Fibroblast of the aortic adventitia (primary cell): Measurements from ENCODE around the gene LZTS3. TPM values are rescaled to one million over a fixed set of nuclear protein-coding genes. Genes with fewer than 3 reads are reported as not detected.
"Not testable (repeated sequence)": the region's sequence is repeated elsewhere in the genome, so short reads cannot be mapped to it uniquely, and the experiment has no call there.

Source experiments
- DNase-seq: peaks from one replicate; pipeline ENCODE4 v3.0.0-alpha.2; 2010; ENCODE audit warnings: low read depth
- H3K4me3 ChIP-seq: 2 replicates; pipeline ENCODE4 v1.5.1; 2011; ENCODE audit warnings: low read depth, mild to moderate bottlenecking, control low read depth, low read length, moderate library complexity
- CTCF ChIP-seq: IDR thresholded peaks from 2 replicates; pipeline ENCODE4 v1.5.1; 2011; ENCODE audit warnings: mild to moderate bottlenecking, low read length, control low read depth, inconsistent platforms; ENCODE audit not compliant: insufficient read depth
- total RNA-seq: library from RNA; depleted of rRNA; stranded (reverse); fragments of >200 nt; gene quantifications from 2 replicates; pipeline ENCODE4 v1.2.3, GENCODE V29; 2012; ENCODE audit warnings: low replicate concordance

Gene LZTS3
- total RNA-seq, 1 donor: 3.6 TPM

GRCh38 chr20:3130051-3130600 lies 43.2 kb downstream of the LZTS3 start:
- no peak for DNase-seq
- H3K4me3 ChIP-seq: no peak overlapping the region
- no peak for TF ChIP-seq CTCF

GRCh38 chr20:3129094-3129493 lies 44.3 kb downstream of the LZTS3 start:
- no peak for TF ChIP-seq CTCF

GRCh38 chr20:3128275-3128984 lies 44.9 kb downstream of the LZTS3 start:
- no peak overlapping the region for H3K4me3 ChIP-seq
- DNase-seq: no peak
- no peak for TF ChIP-seq CTCF

More at GRCh38 chr20:3129094-3129493, 44.3 kb downstream of the LZTS3 start:
- DNase-seq: no peak
- no peak overlapping the region for H3K4me3 ChIP-seq

GRCh38 chr20:3126527-3126859 lies 46.9 kb downstream of the LZTS3 start:
- DNase-seq: no peak
- no peak for TF ChIP-seq CTCF
- no peak overlapping the region for H3K4me3 ChIP-seq

GRCh38 chr20:3125776-3126526 lies 47.4 kb downstream of the LZTS3 start:
- not testable (repeated sequence) for H3K4me3 ChIP-seq, DNase-seq

- not testable (repeated sequence) for DNase-seq, H3K4me3 ChIP-seq
Observed at GRCh38 chr20:3124773-3125560, 48.4 kb downstream of the LZTS3 start.

GRCh38 chr20:3124163-3124562 lies 49.2 kb downstream of the LZTS3 start:
- not testable (repeated sequence) for H3K4me3 ChIP-seq, DNase-seq

- no peak overlapping the region for H3K4me3 ChIP-seq
- no peak for DNase-seq
- TF ChIP-seq CTCF: no peak
Observed at GRCh38 chr20:3123542-3123941, 49.8 kb downstream of the LZTS3 start.
